ENCODE data around the gene MIPEP. TPM values are rescaled to one million over a fixed set of nuclear protein-coding genes. Genes with fewer than 3 reads are reported as not detected.

Gene MIPEP
- polyA plus RNA-seq, 1 donor (not counting 4 experiments of a cell fraction or from before 2014, with no cell fraction given) = 35.0 TPM

GRCh38 chr13:23848646-23849141 is 40.5 kb downstream of the MIPEP start:
- FAIRE-seq (peak; percentile 83), DNase-seq (ENCODE audit: low read depth, low spot score) (no peak)
- H3K9ac ChIP-seq (ENCODE audit: control insufficient read depth, extremely low read depth, insufficient read depth, low read length) = peak overlapping the region; percentile 16
- peak overlapping the region; percentile 65 for H3K27ac ChIP-seq (ENCODE audit: control insufficient read depth, insufficient read depth, low read length)
- no peaks in the 10 kb centered on the region for H3K27me3 ChIP-seq (ENCODE audit: control insufficient read depth, extremely low read depth, insufficient read depth, low read length)
- H3K79me2 ChIP-seq (ENCODE audit: control insufficient read depth, insufficient read depth, low read length) = no peaks in the 10 kb centered on the region
- dilution Hi-C loops (cut with MboI; ENCODE audit: extremely low pct_ligation_motif_present, low sequenced_read_pairs) = no loop called here
- H3K4me2 ChIP-seq (ENCODE audit: control insufficient read depth, extremely low read depth, insufficient read depth, low read depth, low read length) = peak overlapping the region; percentile 46
- H4K20me1 ChIP-seq (ENCODE audit: control insufficient read depth, extremely low read depth, insufficient read depth, low read length) = no peaks in the 10 kb centered on the region
- H3K9me3 ChIP-seq (ENCODE audit: control insufficient read depth, low read depth, low read length) = no peaks in the 10 kb centered on the region
- H3K4me1 ChIP-seq (ENCODE audit: control insufficient read depth, extremely low read depth, insufficient read depth, low read length) = peaks cover 33% of the 10 kb centered on the region
- H3K9me1 ChIP-seq (ENCODE audit: control insufficient read depth, extremely low read depth, insufficient read depth, low read length) = no peaks in the 10 kb centered on the region
- H2AFZ ChIP-seq (ENCODE audit: control insufficient read depth, low read length) = peak overlapping the region; percentile 45
- H3K4me3 ChIP-seq (ENCODE audit: control insufficient read depth in 2 of 3, extremely low read depth in 1 of 3, insufficient read depth in 2 of 3, low read depth in 1 of 3, low read length in 3 of 3) = no peak overlapping the region
- TF ChIP-seq EZH2 (IDR thresholded peaks at IDR 0.05; ENCODE audit: low read length) = no peak
- TF ChIP-seq CTCF (optimal IDR thresholded peaks at IDR 0.05 in 1 of 3, IDR thresholded peaks at IDR 0.05 in 1 of 3, conservative IDR thresholded peaks at IDR 0.05 in 1 of 3; ENCODE audit: extremely low read depth in 1 of 3, insufficient read depth in 2 of 3, low read length in 3 of 3) = no peak
- H3K36me3 ChIP-seq (ENCODE audit: control insufficient read depth in 2 of 2, extremely low read depth in 1 of 2, insufficient read depth in 2 of 2, low read length in 2 of 2) = peaks cover 0 to 2% of the 10 kb centered on the region in 2 experiments

- H3K36me3 ChIP-seq (ENCODE audit: control insufficient read depth in 2 of 2, extremely low read depth in 1 of 2, insufficient read depth in 2 of 2, low read length in 2 of 2) = peaks cover 0 to 2% of the 10 kb centered on the region in 2 experiments
- DNase-seq (ENCODE audit: low read depth, low spot score) (no peak), FAIRE-seq (no peak)
- H3K9me3 ChIP-seq (ENCODE audit: control insufficient read depth, low read depth, low read length) = no peaks in the 10 kb centered on the region
- no peak overlapping the region for H2AFZ ChIP-seq (ENCODE audit: control insufficient read depth, low read length)
- H3K9me1 ChIP-seq (ENCODE audit: control insufficient read depth, extremely low read depth, insufficient read depth, low read length) = no peaks in the 10 kb centered on the region
- no peak overlapping the region for H3K27ac ChIP-seq (ENCODE audit: control insufficient read depth, insufficient read depth, low read length)
- H3K79me2 ChIP-seq (ENCODE audit: control insufficient read depth, insufficient read depth, low read length) = no peaks in the 10 kb centered on the region
- no peak for TF ChIP-seq EZH2 (IDR thresholded peaks at IDR 0.05; ENCODE audit: low read length)
- TF ChIP-seq CTCF (optimal IDR thresholded peaks at IDR 0.05 in 1 of 3, IDR thresholded peaks at IDR 0.05 in 1 of 3, conservative IDR thresholded peaks at IDR 0.05 in 1 of 3; ENCODE audit: extremely low read depth in 1 of 3, insufficient read depth in 2 of 3, low read length in 3 of 3) = no peak
- H3K9ac ChIP-seq (ENCODE audit: control insufficient read depth, extremely low read depth, insufficient read depth, low read length) = no peak overlapping the region
- no peak overlapping the region for H3K4me3 ChIP-seq (ENCODE audit: control insufficient read depth in 2 of 3, extremely low read depth in 1 of 3, insufficient read depth in 2 of 3, low read depth in 1 of 3, low read length in 3 of 3)
- no peaks in the 10 kb centered on the region for H3K27me3 ChIP-seq (ENCODE audit: control insufficient read depth, extremely low read depth, insufficient read depth, low read length)
- no peaks in the 10 kb centered on the region for H4K20me1 ChIP-seq (ENCODE audit: control insufficient read depth, extremely low read depth, insufficient read depth, low read length)
- dilution Hi-C loops (cut with MboI; ENCODE audit: extremely low pct_ligation_motif_present, low sequenced_read_pairs) = no loop called here
- no peak overlapping the region for H3K4me2 ChIP-seq (ENCODE audit: control insufficient read depth, extremely low read depth, insufficient read depth, low read depth, low read length)
- peaks cover 33% of the 10 kb centered on the region for H3K4me1 ChIP-seq (ENCODE audit: control insufficient read depth, extremely low read depth, insufficient read depth, low read length)
These were observed 41.2 kb downstream of the MIPEP start for GRCh38 chr13:23848019-23848418.
